Activated CD8-positive, alpha-beta T cell treated with anti-CD3 and anti-CD28 coated beads, Interleukin-2, amount 10 ng/mL, durations not matched to agents 7 days and 5 days (primary cell): ENCODE results near the gene ETV1. TPM values are rescaled to one million over a fixed set of nuclear protein-coding genes. Genes with fewer than 3 reads are reported as not detected.

Experiments
- ATAC-seq: fragments of 150-1000 bp; cut with Tn5 transposase; one replicate; pipeline ENCODE4 v1.10.0; 2021; ENCODE audit warnings: moderate library complexity
- CTCF ChIA-PET: fragments of 350-600 bp; sonication (Branson Sonifier 250); formaldehyde crosslinking; loops from one replicate; lab custom pipeline; 2021; ENCODE audit warnings: antibody characterized with exemption; lab: Charles Lee
- POLR2A ChIA-PET: fragments of 350-600 bp; sonication (Branson Sonifier 250); formaldehyde crosslinking; loops from one replicate; lab custom pipeline; 2021; ENCODE audit warnings: antibody characterized with exemption; lab: Charles Lee
- DNase-seq: peaks from one replicate; pipeline ENCODE4 v3.0.0-alpha.2; 2020
- H3K27ac Mint-ChIP-seq: one replicate; pipeline ENCODE4 v1.8.0; 2021; ENCODE audit warnings: mild to moderate bottlenecking, mixed read lengths
- H3K27me3 Mint-ChIP-seq: one replicate; pipeline ENCODE4 v1.8.0; 2021; ENCODE audit warnings: low read depth, mixed read lengths
- H3K36me3 Mint-ChIP-seq: one replicate; pipeline ENCODE4 v1.8.0; 2021; ENCODE audit warnings: low read depth, mixed read lengths
- H3K4me1 Mint-ChIP-seq: one replicate; pipeline ENCODE4 v1.8.0; 2021; ENCODE audit warnings: low read depth, mixed read lengths
- H3K4me3 Mint-ChIP-seq: one replicate; pipeline ENCODE4 v1.8.0; 2021; ENCODE audit warnings: mild to moderate bottlenecking, mixed read lengths
- H3K9me3 Mint-ChIP-seq: one replicate; pipeline ENCODE4 v1.8.0; 2022; ENCODE audit warnings: mixed read lengths; ENCODE audit not compliant: insufficient read depth
- total RNA-seq, 2 experiments: library from RNA; stranded (reverse); gene quantifications; one replicate each; pipeline ENCODE4 v1.2.3, GENCODE V29; 2021

The ETV1 gene
- total RNA-seq, 2 experiments from 2014 or later, result 0.31 TPM; not detected in 1

DNA sequence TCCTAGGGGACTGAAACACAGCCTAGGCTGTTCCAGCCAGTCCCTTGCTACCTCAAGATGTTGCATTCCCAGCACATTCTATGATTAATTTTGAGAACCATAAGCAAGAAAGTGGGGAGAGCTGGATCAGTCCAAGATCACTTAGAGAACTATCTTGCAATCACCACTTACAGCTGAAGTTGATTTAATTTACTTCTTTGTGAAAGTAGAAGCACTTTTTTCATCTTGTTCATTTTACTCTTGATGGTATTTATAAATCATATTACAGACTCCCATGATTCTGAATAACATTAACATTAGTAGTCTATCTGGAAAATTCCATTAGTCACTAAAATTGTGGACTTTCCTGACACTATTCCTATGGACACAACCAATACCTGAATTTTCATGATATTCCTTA, 118.5 kb downstream of the ETV1 start:
- no peak overlapping the region for H3K27ac Mint-ChIP-seq
- H3K4me3 Mint-ChIP-seq, result no peak overlapping the region

DNA sequence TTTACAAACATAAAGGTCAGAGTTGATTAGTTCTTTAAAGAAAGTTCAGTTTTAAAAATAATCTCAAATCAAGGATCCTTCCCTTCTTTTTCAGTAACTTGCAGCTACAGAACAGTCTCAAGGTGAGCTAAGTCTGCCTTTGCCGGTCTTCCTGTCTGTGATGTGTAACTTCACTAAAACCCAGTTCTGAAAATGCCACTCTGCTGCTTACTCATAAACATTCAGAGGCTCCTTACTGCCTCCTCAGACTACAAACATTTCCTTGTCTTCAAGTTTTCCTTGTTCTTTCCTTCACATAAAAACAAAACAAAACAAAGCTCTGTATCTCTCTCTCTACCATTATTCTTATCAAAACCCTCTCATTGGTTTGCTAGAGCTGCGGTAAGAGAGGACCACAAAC, 128.7 kb downstream of the ETV1 start:
- Mint-ChIP-seq H3K4me3 (no peak overlapping the region), H3K9me3 (no peaks in the 10 kb centered on the region), H3K27ac (no peak overlapping the region), H3K27me3 (peaks cover 2% of the 10 kb centered on the region), H3K4me1 (no peaks in the 10 kb centered on the region), H3K36me3 (no peaks in the 10 kb centered on the region)
- ChIA-PET CTCF (no interaction called here), POLR2A (no interaction called here)
- DNase-seq, result no peak
- no peak for ATAC-seq

More for the DNA sequence above, 118.5 kb downstream of the ETV1 start:
- Mint-ChIP-seq H3K4me1 (no peaks in the 10 kb centered on the region), H3K9me3 (no peaks in the 10 kb centered on the region), H3K27me3 (no peaks in the 10 kb centered on the region), H3K36me3 (no peaks in the 10 kb centered on the region)
- DNase-seq, result no peak
- CTCF ChIA-PET, result interaction anchor here (1.1 kb wide), 1 partner anchor 8 kb away, joined by 3 read pairs; no protein-coding TSS in a partner anchor
- ATAC-seq, result no peak
- POLR2A ChIA-PET, result no interaction called here

- ATAC-seq, result no peak
- POLR2A ChIA-PET, result no interaction called here
- CTCF ChIA-PET, result no interaction called here
- H3K9me3 Mint-ChIP-seq, result no peaks in the 10 kb centered on the region
- no peak for DNase-seq
- H3K4me1 Mint-ChIP-seq, result no peaks in the 10 kb centered on the region
- no peak overlapping the region for H3K4me3 Mint-ChIP-seq
- H3K27me3 Mint-ChIP-seq, result no peaks in the 10 kb centered on the region
- no peak overlapping the region for H3K27ac Mint-ChIP-seq
- no peaks in the 10 kb centered on the region for H3K36me3 Mint-ChIP-seq
Measured at GRCh38 chr7:13856012-13856411, 133.5 kb downstream of the ETV1 start.

DNA sequence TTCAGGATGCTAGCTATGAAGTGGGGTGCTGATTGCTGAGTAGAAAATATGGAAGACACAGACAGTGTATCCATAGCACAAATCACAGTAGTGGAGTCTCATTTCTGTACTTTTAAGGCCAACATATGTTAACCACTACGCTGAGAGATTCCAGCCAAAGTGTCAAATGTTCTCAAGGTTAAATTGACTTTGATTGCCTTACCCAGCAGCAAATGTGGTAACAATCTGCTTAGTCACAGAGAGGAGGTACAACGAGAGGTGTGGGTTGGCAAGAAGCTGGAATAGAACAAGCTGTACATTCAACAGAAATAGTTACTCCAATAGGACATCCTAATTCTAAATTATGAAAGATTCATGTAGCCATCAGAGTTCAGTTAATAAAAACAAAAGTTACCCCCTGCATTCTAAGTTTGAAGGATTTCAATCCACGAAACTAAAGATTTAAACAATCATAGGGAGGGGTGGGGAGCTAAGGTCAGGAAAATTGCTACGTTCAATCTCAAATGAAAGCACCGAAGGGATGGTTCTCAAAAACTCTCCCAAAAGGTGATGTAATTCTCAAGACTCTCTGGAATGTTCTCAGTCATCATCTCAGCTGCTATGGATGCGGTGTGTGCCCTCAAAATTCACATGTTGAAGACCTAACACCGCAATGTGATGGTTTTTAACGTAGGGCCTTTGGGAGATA, 137.0 kb downstream of the ETV1 start:
- Mint-ChIP-seq H3K4me1 (peaks cover 17% of the 10 kb centered on the region), H3K27me3 (no peaks in the 10 kb centered on the region), H3K27ac (no peak overlapping the region), H3K4me3 (no peak overlapping the region), H3K9me3 (no peaks in the 10 kb centered on the region), H3K36me3 (no peaks in the 10 kb centered on the region)
- ATAC-seq (no peak), DNase-seq (no peak)
- ChIA-PET POLR2A (no interaction called here), CTCF (no interaction called here)

GRCh38 chr7:13851736-13852135, 137.7 kb downstream of the ETV1 start:
- no peaks in the 10 kb centered on the region for H3K36me3 Mint-ChIP-seq
- ChIA-PET CTCF (no interaction called here), POLR2A (no interaction called here)
- H3K4me3 Mint-ChIP-seq, result no peak overlapping the region
- ATAC-seq (no peak), DNase-seq (no peak)
- no peak overlapping the region for H3K27ac Mint-ChIP-seq
- H3K27me3 Mint-ChIP-seq, result no peaks in the 10 kb centered on the region
- H3K4me1 Mint-ChIP-seq, result peaks cover 17% of the 10 kb centered on the region
- H3K9me3 Mint-ChIP-seq, result no peaks in the 10 kb centered on the region

DNA sequence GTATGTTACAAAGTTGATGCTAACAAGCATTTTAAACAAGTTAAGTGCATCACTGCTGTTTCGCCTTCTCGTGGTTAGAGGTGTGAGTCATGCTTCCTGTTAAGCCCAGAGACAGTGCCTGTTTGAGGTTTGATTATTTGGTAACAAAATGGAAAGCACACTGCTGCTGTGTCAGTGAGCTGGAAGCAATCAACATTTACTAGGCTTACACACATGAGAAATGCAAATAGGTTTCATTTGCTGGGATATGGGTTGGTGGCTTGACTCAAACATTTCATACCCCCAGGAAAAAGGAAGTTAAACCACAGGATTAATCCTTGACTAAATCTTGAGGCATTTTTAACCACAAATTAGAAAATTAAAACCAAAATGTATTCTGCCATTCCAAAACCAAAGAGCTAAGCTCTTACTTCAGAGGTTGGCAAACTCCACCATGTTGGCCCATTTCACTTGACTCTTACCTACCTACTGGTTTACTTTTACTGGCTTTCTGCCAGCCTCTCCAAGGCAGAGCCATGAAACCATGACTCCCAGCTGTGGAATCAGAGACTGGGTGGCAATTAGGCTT, 139.2 kb downstream of the ETV1 start:
- no peaks in the 10 kb centered on the region for H3K36me3 Mint-ChIP-seq
- DNase-seq (peak; percentile 73), ATAC-seq (peak; percentile 98)
- POLR2A ChIA-PET, result no interaction called here
- H3K27ac Mint-ChIP-seq, result peak overlapping the region; percentile 66
- H3K4me1 Mint-ChIP-seq, result peaks cover 17% of the 10 kb centered on the region
- H3K27me3 Mint-ChIP-seq, result no peaks in the 10 kb centered on the region
- no peak overlapping the region for H3K4me3 Mint-ChIP-seq
- CTCF ChIA-PET, result interaction anchor here (0.8 kb wide), 1 partner anchor 1163 kb away, joined by 3 read pairs; the partner anchor contains the start of gene ARL4A
- H3K9me3 Mint-ChIP-seq, result no peaks in the 10 kb centered on the region

GRCh38 chr7:13849163-13849892, 140.1 kb downstream of the ETV1 start:
- Mint-ChIP-seq H3K27me3 (no peaks in the 10 kb centered on the region), H3K4me1 (peaks cover 17% of the 10 kb centered on the region), H3K4me3 (no peak overlapping the region), H3K27ac (peak overlapping the region; percentile 71), H3K9me3 (no peaks in the 10 kb centered on the region), H3K36me3 (no peaks in the 10 kb centered on the region)
- POLR2A ChIA-PET, result no interaction called here
- DNase-seq (no peak), ATAC-seq (no peak)
- CTCF ChIA-PET, result no interaction called here

- H3K4me1 Mint-ChIP-seq, result peaks cover 17% of the 10 kb centered on the region
- H3K27ac Mint-ChIP-seq, result no peak overlapping the region
- H3K36me3 Mint-ChIP-seq, result no peaks in the 10 kb centered on the region
- H3K27me3 Mint-ChIP-seq, result no peaks in the 10 kb centered on the region
- no peak for DNase-seq
- H3K9me3 Mint-ChIP-seq, result no peaks in the 10 kb centered on the region
- ATAC-seq, result no peak
- POLR2A ChIA-PET, result no interaction called here
- H3K4me3 Mint-ChIP-seq, result no peak overlapping the region
- CTCF ChIA-PET, result no interaction called here
Measured at GRCh38 chr7:13848681-13849131, 140.8 kb downstream of the ETV1 start.

- H3K27me3 Mint-ChIP-seq, result no peaks in the 10 kb centered on the region
- ATAC-seq, result no peak
- peaks cover 17% of the 10 kb centered on the region for H3K4me1 Mint-ChIP-seq
- DNase-seq, result no peak
- CTCF ChIA-PET, result no interaction called here
- no peaks in the 10 kb centered on the region for H3K36me3 Mint-ChIP-seq
- no peaks in the 10 kb centered on the region for H3K9me3 Mint-ChIP-seq
- POLR2A ChIA-PET, result no interaction called here
- no peak overlapping the region for H3K4me3 Mint-ChIP-seq
- no peak overlapping the region for H3K27ac Mint-ChIP-seq
Measured at GRCh38 chr7:13846386-13846785, 143.1 kb downstream of the ETV1 start.

DNA sequence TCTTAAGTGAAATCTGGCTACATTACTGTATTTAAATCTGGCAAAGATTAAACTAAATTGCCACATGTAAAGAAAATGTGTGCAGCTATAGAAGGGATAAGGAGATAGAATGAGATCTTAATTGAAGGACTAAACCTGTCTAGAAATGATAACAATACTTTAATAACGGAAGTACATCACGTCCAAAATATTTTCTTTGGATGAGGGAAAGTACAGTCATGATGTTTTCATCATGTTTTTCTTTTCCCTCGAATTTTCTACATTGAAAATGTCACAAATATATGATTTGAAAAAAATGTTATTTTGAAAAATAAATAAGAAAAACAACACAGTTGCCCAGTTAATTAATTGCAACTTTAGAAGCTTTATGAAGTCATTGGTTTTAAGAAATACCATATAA, 143.9 kb downstream of the ETV1 start:
- no peak overlapping the region for H3K27ac Mint-ChIP-seq
- CTCF ChIA-PET, result no interaction called here
- H3K9me3 Mint-ChIP-seq, result no peaks in the 10 kb centered on the region
- ATAC-seq, result no peak
- no peak for DNase-seq
- POLR2A ChIA-PET, result no interaction called here
- H3K27me3 Mint-ChIP-seq, result no peaks in the 10 kb centered on the region
- H3K4me1 Mint-ChIP-seq, result peaks cover 14% of the 10 kb centered on the region
- H3K4me3 Mint-ChIP-seq, result no peak overlapping the region
- H3K36me3 Mint-ChIP-seq, result no peaks in the 10 kb centered on the region

GRCh38 chr7:13844954-13845353, 144.5 kb downstream of the ETV1 start:
- no peak overlapping the region for H3K4me3 Mint-ChIP-seq
- no peaks in the 10 kb centered on the region for H3K36me3 Mint-ChIP-seq
- ChIA-PET CTCF (no interaction called here), POLR2A (no interaction called here)
- H3K27ac Mint-ChIP-seq, result no peak overlapping the region
- H3K27me3 Mint-ChIP-seq, result no peaks in the 10 kb centered on the region
- DNase-seq, result no peak
- no peak for ATAC-seq
- H3K4me1 Mint-ChIP-seq, result peaks cover 8% of the 10 kb centered on the region
- no peaks in the 10 kb centered on the region for H3K9me3 Mint-ChIP-seq

- no peaks in the 10 kb centered on the region for H3K4me1 Mint-ChIP-seq
- ChIA-PET POLR2A (no interaction called here), CTCF (no interaction called here)
- no peak overlapping the region for H3K27ac Mint-ChIP-seq
- no peak overlapping the region for H3K4me3 Mint-ChIP-seq
- DNase-seq (no peak), ATAC-seq (no peak)
- no peaks in the 10 kb centered on the region for H3K27me3 Mint-ChIP-seq
- no peaks in the 10 kb centered on the region for H3K9me3 Mint-ChIP-seq
- H3K36me3 Mint-ChIP-seq, result no peaks in the 10 kb centered on the region
Measured at GRCh38 chr7:13841284-13841683, 148.2 kb downstream of the ETV1 start.
